Hippocampal formation (tissue), 2 donors: ENCODE results near the gene STK39.
"Not testable (repeated sequence)": the region's sequence is repeated elsewhere in the genome, so short reads cannot be mapped to it uniquely, and the experiment has no call there.

Experiments
- DNase-seq, 2 donors: peaks; one replicate each; lab custom pipeline; 2025; lab: John Stamatoyannopoulos, UW

Gene STK39

DNA sequence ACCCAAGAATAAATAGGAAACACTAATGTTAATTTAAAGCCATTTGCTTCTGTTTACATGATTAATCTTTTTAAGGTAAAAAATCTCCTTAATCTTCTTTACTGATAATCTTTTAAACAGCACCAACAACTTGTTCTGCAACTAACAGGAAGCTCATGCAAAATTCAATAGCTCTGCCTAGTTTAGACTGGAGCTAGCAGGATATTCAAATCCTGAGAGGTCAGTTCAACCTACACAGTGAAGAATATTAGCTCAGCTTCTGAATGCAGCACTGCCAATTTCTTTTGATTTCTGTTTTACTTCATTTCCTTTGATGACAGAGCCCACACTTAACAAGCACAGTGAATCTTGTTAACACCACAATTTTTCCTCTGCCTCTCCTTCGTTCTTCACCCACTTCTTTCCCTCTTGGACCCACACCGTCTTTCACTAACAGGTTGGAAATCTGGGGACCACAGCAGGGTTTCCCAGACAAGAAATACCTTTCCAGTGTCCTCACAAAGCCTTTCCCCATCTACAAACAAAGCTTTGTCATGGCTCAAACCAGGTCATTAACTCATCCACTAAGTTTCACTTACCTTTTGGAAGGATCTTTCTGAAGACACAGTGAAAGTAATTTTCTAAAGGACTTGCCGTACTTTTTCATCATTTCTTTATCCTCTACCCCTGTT is 109.8 kb downstream of the STK39 start:
- DNase-seq = no peak

DNA sequence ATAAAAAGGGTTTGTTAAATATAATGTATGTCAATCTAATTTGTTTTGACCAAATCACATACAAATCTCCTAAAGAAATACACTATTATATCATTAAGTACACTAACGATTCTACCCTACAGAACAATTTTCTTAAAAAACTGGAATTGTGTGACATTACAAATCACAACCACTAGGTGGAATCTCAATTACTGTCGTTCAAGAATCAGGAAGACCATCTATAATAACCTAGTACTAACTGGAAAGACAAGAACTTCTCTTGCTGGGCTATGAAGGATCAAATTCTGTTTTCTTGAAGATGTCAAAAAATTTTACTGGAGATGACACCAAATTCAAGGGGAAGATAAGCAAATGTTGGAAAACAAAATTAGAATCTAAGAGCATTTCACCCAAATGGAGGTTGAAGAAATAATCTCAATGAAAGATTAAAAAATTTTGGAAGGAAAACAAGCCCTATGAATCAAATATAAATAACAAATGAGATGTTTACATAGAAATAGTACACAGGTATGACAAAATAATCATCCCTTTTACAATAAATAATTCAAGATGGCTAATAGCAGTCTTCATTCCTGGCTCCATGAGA is 110.9 kb downstream of the STK39 start:
- peak in 1 of 2 donors; percentile 52 for DNase-seq

- no peak for DNase-seq
These were observed 111.8 kb downstream of the STK39 start for GRCh38 chr2:168135630-168136029.

DNA sequence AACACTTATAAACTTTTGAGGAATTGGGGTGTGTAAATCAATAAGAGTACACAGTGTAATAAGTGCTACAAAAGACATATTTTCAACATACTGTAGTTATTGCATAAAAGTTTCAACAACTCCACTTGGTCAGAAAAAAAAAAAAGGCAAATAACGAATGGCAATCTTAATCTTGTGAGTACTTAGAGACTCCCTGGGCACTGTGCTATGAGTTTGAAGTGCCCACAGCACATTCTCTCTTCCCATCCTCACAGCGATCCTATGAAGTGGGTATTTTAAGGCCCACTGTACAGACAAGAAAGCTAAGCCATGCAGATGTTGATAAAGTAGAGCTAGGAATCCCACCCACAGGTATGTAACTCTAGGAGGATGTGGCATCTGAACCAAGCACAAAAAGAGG is 112.3 kb downstream of the STK39 start:
- no peak for DNase-seq

DNA sequence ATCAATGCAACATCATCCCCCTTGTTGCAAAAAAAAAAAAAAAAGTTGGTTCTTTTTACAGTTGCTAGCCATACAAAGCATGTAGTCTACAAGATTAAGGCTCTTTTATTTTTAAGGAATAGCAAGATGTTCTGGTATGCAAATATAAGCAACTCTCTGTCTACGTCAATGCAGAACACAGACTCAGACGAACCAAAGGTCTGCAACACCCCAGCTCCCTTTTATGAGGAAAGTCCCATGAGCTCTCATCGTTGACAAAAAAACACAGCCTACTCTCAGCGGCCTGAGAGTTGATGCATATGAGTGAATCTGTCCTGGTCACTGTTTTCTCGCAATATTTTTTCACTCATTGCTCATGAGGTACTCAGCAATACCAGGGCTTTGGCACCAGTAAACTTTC is 112.9 kb downstream of the STK39 start:
- no peak for DNase-seq

- DNase-seq = no peak
These were observed 115.0 kb downstream of the STK39 start for GRCh38 chr2:168132389-168132788.

DNA sequence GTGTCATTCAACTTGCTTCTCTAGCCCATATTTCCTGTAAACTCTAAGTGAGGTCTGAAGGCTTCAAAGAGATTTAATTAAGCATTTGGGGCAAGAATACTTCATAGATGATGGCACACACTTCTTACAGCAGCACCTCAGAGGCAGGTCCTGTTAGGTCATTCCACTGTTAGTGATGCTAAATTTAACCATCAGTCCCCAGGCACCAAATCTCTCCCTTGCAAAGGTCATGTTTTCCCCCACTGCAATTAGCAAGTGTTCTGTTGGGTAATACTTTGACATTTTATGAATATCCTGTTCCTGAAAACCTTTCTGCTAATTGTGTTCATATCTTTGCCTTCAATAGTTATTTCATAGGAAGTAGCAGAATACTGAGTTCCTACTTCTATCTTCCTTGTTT is 117.0 kb downstream of the STK39 start:
- DNase-seq = no peak

- DNase-seq = no peak
These were observed 120.0 kb downstream of the STK39 start for GRCh38 chr2:168127371-168127770.

- DNase-seq = not testable (repeated sequence)
These were observed 125.2 kb downstream of the STK39 start for GRCh38 chr2:168122210-168122609.

DNA sequence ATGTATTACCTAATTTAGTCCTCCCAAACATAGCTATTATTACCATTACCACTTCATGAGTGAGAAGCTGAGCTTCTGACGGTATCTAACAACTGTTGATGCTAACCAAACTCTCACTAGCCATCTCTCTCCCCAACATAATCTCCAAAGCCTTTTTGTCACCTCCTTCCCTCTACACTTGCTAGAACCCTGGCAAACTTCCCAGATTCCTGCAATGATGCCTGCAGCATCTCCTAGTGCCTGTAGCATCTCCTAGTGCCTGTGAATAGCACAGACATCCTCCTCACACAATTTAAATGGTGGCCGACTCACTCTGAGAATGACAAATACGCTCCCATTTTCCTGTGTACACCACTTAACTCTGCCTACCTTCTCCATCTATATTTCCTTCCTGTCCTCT is 126.7 kb downstream of the STK39 start:
- no peak for DNase-seq

DNA sequence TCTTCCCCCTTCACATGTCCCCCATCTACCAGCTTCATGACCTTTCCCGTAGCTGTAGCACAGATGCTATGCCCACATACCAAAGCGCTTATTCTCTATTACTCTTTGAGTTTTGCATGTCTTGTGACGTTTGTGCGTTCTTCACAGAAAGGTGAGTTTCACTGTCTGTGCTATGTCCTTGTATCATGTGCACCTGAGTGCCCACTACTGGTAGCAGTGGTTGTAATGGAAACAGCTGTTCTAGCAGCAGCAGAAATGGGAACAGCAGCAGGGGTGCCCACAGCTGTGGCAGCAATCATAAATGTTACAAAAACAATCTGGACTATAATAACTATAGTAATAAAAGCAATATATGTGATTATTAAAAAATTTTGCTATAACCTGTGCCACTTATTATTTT is 127.1 kb downstream of the STK39 start:
- DNase-seq = no peak

DNA sequence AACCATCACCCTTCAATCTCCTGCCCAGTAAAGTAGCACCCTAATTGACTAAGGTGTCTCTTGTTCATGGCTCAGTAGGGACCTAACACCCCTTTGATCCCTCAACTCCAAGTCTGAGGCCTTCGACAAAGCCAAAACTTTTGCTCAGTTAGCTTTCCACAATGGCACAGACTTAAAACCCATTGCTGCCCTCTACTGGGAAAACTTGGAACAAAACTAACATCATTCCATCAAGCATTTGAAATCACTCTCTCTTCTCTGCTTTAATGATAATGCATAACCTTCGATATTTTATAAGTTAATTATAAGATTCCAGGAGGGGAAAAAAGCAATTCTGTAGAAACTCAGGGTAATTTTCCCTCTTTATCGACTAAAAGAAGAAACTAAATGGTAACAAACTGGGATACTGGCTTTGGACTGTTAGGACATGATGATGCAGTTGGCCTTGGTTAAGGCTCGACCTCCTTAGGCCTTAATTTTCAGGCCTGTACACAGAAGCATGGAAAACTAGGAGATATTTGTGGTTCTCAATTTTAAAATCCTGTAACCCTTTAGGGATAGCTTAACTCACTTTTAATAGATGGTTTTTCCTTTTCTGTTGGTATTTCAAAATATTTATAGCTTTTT is 127.8 kb downstream of the STK39 start:
- peak; percentile 14 to 71 for DNase-seq

DNA sequence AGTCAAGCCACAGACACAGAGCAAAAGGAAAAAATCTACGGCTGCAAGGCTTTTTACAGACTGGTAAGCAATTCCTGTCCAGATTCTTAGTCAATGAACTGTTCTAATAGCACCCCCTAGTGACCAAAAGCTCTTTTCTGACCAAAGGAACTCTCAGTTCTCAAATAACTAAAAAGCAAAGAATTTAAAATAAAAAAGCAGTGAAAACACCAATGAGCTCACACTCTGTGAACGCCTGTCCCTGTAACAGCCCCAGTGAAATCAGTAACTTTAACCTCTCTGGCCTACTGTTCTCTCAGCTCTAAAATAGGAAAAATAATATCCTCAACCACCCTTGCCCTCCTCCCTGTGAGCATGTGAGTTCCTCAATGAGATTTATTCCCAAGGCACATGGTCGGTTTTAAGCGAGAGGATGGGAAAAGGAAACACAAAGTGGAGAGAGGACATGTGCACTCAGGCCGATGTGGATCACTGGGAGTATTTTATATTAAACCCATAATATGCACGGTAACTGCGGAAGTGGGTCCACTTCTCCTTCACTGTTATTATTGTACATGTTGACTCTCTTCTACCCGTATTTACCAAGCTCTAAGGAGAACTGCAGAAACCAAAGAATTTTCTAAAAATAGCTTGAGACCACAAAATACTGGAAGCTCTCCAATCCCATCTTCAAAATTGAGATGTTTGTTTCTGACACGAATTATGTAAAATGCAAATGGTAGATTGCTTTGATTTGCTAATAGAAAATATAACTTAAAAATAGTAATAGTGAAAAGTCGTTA is 128.5 kb downstream of the STK39 start:
- DNase-seq = peak; percentile 41 to 85

GRCh38 chr2:168116448-168116847 is 130.9 kb downstream of the STK39 start:
- no peak for DNase-seq

DNA sequence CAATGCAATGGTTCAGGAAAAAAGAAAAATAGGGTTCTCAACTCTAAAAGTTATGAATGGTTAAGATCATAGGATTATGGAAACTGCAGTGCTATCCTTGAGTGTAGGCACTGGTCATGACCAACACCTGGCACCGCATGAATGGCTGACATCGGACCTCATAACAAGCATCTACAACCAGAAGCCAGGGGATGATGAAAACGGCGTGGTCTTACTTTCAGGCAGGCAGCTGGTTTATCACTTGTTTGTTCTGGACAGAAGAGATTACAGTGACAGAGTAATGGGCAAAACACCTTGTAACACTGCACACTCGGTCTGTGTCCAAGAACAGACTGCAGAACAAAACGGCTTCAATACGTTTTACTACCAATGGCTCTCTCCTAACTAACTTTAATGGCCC is 132.8 kb downstream of the STK39 start:
- DNase-seq = no peak

GRCh38 chr2:168114040-168114439 is 133.4 kb downstream of the STK39 start:
- no peak for DNase-seq

DNA sequence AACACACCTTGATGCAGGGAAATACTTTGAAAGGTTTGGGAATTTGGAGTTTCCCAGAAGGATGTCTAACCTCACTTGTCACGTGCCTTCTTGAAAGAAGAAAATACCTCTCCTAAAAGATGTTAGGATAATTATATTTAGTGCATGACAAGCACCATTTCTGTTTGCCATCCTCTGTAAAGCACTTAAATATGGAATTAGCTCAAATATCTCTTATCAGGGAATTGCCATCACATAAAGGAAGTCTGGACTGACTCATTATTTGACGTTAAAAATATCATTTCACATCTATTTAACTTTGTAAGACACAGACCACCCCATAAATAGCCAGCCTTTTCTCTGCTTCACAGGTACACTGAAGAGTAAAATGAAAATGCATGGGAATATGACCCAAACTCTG is 140.1 kb downstream of the STK39 start:
- DNase-seq = no peak

DNA sequence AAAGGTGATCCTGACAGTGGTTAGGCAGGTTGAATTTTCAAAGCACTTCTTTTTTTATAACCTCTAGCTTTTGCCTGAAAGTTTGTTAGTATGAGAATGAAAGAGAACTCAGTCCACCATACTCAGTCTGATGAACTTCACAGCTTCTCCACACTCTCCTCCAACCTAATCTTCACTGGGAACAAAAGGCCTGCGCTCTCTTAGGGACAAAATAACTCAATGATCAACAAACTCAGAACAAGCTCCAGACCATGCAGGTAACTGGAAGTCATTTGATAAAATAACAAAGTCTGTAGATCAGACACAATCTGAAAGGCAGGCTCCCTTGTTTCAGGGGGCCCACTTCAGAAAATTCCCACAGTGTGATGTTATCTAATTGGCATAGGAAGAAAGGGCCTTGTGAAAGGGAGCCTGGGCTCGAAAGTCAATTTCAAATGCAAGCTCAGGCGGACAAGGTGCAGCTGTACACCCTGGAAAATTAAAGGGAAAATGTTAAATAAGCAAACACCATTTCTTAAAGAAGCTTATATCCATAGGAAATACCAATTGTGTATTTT is 142.2 kb downstream of the STK39 start:
- DNase-seq = no peak

GRCh38 chr2:168097431-168097830 is 150.0 kb downstream of the STK39 start:
- no peak for DNase-seq

GRCh38 chr2:168096158-168096557 is 151.2 kb downstream of the STK39 start:
- DNase-seq = no peak

GRCh38 chr2:168091986-168092385 is 155.4 kb downstream of the STK39 start:
- DNase-seq = no peak

DNA sequence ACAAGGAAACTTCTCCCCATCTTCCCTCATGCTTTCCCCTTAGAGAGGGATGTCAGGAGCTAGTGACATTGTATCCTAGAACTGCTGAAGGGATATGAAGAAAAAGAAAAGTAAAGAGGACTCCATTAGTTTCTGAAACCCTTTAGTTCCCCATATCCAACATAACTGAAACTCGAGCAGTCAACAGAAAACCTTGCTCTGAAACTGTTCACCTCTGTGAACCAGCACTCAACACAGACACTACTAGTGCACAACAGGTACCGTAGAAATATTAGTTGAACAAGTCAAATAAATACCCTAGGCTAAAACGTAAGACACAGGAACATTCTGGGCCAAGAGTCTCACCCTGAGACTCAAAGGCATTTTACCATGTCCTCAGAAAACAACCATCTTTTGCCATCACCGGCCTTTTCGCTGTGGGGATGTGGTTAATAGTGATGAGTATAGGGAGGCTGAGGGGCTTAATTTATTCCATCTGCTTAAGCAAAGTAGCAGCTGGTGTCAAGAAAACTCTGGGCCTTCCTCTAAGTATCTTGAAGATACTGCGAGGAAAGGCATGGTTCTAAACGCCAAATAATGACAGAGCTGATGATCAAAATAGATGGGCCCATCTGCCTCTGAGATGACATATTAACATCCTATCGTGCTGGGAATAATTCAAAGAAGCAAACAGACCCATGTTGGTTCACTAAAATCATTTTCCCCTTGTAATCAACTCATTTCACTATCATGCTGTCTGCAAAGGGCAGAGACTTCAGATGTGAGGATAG is 156.8 kb downstream of the STK39 start:
- no peak for DNase-seq
